ENCODE measurements around the gene ATAT1.

The ATAT1 gene

DNA sequence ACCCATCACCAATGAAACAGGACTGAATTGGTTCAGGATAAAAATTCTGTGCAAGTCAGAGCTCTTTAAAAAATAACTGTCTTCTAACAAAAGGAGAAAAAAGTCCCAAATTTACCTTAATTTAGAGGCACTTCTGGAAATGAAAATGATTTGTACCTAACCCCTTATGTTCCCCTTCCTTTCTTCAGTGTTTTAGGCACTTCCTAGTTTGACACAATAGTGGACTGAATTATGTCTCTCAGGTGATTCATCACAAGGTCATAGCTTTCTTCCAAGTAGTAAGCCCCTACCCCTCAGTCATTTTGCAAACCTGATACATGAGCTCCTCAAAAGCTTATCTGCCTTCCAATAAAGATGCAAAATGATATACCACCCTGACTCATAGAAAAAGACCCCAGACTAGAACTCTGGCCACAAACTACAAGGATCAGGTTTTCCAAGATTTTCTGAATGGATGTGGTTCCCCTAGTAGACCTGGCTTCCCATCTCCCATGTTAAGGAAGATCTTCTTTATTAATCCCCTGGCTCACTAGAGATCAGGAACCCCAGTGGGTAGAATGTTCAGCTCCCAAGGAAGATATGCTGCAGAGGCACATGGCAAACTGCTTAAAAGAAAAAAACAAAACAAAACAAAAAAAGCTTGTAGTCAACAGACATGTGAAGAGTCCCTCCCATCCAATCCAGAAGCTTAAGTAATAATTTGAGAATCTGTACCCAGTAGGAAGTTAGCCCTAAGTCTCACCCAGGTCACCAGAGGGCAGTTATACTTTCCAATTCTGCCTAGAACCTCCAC is 13.2 kb upstream of the ATAT1 start:
- no peak for DNase-seq

DNA sequence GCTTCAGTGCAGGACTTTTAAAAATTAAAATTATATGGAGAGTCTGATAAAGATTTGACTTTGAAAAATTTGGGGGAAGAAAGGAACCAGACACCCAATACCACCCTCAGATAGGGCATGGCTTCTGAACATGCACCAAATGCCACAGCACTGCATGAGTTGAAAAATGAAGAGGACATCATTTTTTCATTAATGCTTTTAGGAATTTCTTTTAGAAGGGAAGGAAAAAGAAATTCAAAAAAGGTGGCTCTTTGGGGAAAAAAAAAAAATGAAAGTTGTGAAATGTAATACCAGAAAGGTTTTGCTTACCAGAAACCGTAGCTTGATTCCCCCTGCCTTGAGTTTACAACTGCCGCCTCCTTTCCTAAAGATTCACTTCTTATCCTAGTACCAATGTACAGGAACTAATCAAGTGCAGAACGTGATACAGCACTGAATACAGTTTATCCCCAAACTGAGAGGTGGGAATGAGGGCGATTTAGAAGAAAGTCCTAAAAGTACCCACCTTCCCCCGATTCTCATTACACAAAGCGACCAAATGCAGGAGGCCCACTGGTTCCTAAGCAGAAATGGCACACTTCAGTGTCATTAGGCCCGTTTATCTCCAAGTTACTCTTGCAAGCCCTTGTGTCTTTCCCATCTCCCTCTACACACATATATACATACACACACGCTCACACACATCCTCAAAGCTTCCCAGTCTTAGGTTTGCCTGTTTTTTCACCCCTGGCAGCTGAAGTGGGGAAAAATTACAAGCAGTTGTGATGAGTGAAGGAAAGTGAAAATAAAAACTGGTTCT is 12.4 kb upstream of the ATAT1 start:
- no peak for DNase-seq

DNA sequence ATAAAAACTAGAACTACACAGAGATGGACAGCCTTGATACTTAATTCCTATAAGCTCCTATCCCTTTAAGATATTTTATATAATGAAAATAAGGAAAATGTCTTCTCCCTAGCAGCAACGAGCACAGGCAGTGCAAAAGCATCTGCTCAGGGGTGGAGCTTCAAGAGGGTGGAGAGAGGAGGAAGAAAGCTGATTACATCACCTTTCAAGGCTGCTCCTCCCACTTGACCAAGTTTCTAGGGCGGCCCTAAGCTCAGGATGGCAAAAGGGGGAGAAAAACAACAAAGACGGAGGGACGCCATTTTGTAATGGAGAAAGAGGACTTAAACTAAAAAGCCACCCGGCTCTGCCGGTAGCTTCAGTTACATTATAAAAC is 11.8 kb upstream of the ATAT1 start:
- DNase-seq: peak; percentile 85

DNA sequence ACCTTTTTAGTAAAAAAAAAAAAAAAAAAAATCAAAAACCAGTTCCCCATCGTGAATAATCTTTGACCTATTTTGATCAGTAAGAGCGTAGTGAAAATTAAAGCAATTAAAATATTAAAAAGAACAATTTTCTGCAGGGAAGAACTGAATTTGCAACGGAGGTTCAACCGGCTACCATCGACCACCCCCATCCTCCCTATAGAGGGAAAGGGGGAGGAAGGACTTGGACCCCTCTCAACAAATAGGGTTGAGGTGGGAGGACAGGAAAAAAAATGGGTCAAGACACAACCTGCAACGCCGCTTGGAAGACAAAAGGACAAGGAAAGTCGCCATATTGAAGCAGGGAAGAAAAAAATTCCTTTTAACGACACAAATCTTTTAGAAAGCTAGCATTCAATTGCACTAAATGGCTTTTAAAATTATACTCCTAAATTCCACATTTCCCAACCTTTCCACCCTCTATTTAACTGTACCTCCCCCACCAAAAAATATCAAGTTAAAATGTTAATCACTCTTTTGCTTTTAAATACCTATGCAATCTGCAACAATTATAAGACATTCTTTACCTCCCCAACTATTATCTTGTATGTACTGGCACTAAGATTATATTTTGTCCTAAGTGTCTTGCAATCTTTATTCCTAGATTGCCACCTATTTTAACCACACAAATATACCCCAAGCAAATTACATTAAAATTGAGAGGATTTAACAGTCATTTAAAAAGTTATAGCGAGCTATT is 11.3 kb upstream of the ATAT1 start:
- DNase-seq: peak; percentile 29

DNA sequence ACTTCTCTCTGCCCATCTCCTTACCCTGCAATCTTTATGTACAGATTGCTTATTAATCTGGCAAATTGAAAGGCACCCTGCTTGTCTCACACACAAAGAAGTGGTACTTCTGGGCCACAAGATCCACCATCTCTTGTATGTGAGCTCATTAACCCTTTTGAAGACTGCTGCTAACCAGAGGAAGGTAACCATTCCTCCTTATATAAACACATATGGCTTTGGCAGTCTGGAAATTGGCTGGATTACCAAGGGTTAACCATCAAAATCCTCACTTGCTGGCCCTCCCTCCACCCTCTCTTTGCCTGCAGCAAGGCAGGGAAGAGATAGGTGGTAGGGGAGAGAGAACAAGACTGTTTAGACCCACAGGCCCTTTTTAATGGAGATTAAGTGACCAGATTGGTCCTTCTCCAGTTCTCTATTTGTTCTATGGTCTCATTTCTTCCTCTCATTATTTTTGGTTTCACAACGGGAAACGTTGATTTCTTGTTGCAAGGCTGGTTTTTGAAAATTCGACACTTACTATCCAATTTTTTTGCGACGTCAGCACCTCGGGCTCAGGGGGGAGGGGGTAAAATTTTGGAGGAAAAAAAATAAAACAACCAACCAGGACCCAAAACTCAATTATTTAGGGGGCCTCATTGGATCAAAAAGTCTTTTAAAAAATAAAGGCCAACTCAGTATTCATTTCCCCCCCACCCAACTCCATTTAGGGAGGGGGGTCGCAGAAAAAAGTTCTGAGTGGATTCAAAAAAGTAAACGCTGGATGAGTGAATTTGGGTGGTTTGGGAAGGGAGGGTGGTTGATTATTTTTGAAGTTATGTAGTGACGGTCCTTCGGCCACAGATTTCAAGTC is 10.5 kb upstream of the ATAT1 start:
- peak; percentile 39 for DNase-seq

DNA sequence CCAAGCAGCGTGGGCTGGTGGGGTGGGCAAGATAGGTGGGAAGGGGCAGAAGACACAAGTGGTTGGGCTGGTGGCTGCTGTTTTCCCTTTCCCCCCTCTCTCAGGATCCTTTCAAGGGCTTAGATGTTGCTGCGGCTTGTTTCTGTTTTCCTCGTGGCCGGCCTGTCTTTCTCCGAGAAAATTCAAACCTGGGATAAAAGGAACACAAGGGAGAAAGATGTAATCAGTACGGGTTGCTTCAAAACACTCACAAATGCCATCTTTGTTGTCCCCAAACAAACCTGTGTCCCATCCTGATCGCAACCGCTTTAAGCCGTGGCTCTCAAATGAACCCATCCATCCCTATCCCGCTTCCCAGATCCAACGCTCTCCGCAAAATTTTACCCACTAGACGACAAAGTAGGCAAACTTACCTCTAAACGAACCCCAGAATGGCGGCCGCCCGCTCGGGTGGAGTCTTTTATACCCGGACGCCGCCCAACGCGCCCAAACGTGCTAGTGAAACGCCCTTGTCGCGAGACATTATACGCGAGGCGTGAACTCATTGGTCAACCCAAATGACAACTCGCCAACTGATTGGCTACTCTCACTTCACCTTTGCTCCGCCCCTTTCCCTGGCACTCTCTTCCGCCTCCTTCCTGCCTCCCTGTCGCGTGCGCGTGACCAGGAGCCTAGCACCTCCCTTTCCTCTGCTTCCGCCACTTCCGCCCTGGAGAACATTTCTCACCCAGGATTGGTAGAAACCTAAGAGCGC is 9.7 kb upstream of the ATAT1 start, which contains the start of gene PPP1R10:
TSS of gene PPP1R10 (minus strand) at position 433 of the 754 bp plus-strand sequence. CDS start 7,299 bp downstream, outside the sequence.
- DNase-seq: peak; percentile 98

DNA sequence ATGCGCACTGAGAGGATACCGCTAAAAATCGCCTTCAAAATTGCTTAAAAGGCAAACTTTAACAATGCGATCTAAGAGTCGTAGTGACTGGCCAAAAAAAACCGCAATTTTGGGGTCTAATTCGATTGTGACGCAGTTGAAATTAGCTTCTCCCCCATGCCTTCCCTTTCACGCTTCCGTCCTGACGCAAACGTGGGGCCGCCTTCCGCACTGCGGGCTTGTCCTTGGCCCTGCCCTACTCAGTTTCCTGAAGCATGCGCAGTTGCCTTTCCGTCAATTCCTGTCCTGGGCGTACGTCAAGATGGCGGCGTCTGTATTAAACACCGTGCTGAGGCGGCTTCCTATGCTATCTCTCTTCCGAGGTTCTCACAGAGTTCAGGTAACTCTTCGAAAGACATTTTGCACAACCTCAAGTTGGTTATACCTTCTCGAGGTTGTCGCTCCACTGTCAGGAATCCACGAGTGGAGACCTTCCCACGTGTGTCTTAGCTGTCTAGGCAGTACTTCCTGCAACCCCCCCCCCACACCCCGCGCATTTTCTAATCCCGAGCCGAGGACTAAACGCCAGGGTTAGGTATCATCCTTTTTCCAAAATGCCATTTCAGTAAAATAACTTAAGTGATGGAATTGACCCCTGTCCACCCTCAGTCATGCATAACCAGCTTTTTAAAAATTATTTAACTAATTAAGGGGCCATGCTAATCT is 9.0 kb upstream of the ATAT1 start, which contains the start of gene MRPS18B:
TSS of gene MRPS18B (plus strand) at position 276 of the 705 bp plus-strand sequence. CDS start at position 302, 26 bp downstream.
- DNase-seq: peak; percentile 99

DNA sequence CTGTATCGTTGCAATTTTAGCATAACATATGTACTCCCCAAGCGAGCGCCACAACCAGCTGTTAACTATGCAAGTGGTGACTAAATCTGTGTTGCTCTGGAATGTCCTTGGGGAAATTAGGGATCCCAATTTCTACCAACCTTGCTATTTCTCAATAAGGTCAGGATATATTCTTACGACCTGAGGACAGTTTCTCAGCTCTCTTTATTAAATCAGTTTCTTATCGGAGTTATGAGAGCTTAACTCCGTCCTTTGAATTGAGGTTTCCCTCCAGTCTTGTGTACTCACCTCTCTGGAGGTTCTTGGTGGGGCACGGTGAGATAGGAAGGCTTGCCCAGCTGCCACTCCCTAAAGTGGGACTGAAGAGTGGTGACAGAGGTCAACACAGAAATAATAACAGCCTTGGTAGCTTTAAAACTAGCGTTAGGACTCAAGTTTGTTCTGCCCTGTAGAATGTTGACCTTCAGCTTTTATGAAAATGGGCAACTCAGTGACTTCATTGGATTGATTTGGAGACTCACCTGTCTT is 8.3 kb upstream of the ATAT1 start:
- no peak for DNase-seq

DNA sequence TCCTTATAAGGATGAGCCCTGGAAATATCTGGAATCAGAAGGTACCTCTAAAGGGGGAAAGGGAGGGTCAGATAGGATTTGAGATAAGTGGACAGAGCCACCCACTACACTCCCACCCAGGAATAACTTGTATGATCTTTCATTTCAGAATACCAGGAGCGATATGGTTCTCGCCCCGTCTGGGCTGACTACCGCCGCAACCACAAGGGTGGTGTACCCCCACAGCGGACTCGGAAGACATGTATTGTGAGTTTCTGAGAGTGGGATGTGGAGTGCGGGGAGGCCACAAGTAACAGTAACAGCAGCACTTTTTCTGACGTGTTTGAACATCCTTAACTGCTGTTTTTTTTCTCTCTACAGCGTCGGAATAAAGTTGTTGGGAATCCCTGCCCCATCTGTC is 7.1 kb upstream of the ATAT1 start:
- DNase-seq: no peak

DNA sequence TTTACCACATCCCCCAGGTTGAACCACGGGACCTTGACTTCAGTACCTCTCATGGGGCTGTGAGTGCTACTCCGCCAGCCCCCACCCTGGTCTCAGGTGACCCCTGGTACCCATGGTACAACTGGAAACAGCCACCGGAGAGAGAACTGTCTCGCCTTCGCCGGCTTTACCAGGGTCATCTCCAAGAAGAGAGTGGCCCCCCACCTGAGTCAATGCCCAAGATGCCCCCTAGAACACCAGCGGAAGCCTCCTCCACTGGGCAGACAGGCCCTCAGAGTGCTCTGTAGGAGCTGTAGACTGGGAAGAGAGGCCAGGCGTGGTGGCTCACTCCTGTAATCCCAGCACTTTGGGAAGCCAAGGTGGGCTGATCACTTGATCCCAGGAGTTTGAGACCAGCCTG is 1.2 kb upstream of the ATAT1 start:
- DNase-seq: no peak

DNA sequence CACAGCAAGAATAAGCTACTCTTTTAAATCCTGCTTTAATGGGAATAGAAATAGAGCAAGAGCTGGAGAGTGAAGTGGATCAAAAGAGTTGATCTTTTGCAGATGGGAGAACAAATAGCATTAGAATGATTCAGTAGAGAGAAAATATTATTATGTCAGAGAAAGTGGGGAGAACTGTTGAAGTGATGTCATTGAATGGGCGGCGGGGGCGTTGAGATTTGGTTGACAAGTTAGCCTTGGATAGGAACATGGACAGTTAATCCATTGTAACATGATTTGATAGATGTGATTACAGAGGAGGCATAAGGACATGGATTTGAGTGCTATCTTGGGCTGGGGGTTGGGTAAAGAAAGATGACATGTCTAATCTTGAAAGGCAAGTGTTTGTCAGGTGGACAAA is 9.2 kb downstream of the ATAT1 start:
- no peak for DNase-seq

DNA sequence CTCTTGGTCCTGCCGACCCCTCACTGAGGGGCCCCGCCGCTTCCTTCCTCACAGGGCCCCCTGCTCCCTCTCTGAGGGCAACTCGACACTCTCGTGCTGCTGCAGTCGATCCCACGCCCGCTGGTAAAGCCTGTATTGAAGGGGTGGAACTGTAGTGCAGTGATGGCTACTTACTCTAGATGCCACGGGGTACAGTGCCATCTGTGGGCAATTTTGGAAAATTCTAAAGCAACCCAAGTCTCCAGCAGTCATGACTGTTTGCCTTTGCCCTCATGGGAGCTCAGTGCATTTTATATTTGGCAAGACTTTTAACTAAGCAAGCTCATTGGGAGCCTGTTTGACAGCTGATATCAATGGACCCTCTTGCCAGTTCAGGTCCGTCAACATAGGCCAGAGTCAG is 13.8 kb downstream of the ATAT1 start:
- DNase-seq: no peak

DNA sequence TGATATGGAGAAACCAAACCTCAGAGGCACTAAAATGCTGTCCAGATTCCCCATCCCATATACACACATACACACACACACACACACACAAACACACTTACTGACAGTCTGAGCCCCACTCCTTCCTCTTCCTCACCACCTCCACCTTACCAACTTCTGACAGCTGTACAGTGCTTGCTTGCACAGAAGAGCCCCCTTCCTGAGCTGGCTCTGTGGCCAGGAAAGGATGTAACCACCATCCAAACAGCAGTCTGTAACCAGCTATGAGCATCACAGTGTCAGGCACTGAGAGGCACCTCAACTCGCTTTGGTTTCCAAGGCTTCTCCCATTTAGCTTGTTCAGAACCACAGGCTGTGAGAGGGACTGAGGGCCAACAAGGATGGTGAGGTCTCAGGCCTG is 14.4 kb downstream of the ATAT1 start:
- no peak for DNase-seq

DNA sequence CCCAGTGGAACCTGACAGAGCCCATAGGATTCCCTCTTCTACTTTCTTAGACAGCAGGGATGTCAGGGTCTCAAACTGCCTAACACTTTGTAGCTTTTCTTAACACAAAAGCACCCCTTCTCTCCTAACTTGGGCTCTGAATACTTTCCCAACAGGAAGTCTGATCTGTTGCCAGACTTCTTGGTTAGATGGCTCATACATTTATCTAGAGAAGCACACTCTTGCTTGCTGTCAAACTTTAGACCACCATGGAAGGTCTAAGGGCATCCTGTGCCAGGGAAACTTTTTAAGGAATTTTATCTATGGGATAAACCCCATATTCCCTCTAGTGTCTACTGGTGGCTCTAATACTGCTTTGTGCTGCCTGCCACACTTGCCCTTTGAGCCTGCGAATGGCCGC is 17.0 kb downstream of the ATAT1 start:
- DNase-seq: no peak

DNA sequence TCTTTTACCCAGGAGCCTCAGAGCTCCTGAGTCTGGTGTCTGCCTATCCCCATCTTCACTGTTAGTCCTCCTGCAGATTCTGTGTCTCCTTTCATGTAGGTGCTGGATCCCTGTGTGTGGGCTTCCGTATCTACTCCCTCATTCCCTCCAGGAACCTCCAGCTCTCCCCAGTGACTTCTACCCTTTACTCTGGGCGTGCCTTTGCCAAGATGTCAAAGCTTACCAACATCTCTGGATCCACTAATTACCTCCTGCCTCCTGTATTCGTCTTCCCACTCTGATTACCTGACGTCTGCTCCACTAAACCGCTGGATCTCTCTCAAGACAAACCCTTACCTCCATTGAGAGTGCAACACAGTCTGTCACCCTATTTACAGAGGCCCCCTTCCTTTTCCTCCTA is 18.1 kb downstream of the ATAT1 start:
- no peak for DNase-seq

DNA sequence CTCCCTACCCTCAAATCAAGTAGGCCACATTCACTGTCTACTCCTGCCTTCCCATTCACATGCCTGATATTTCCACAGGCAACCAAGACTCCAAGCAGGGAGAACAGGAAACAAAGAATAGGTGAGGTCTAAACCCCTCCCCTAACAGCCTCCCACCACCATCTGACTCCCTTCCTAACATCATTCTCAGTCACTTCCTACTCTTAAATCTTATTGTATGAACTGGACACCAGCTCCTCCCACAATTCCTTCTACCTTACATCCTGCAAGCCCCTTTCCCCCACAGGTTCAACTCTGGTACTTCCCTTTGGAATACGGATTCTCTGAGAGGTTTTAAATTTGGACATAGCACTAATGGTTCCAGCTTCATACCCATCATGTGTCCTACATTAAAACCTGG is 19.3 kb downstream of the ATAT1 start:
- DNase-seq: no peak

DNA sequence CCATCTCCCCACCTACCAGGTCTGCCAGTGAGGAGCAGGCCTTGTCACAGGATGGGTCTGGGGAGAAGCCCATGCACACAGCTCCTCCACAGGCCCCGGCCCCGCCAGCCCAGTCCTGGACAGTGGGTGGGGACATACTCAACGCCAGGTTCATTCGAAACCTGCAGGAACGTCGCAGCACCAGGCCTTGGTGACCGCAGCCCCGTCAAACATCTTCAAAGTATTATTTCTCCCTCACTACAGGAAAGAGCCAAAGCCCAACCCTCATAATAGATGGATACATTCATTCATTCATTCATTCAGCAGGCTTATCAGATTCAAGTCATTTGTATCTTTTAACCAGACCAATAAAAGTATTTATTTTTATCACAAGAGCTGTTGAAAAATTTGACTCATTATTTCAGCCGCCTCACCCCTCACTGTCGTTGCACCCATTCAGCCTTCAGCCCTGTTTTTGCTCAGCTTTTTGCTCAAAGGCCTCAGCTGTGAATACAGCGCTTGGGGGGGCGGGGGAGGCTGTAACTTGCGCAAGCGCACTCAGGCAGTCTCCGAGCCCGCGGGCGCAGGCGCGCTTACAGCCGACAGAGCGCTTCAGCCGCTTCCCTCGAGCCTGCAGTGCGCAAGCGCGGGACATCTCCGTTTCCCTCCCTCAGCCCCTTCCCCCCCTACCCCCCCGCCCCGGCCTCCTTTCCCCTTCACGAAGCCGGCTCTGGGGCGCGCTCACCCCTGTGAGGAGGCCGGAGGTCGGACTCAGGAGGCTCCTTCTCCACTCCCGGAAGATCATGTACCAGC is 20.0 kb downstream of the ATAT1 start, which contains the start of gene C6orf136:
TSS of gene C6orf136 (plus strand) at position 684 of the 792 bp plus-strand sequence. CDS start at position 783, 99 bp downstream.
- DNase-seq: peak; percentile 91

DNA sequence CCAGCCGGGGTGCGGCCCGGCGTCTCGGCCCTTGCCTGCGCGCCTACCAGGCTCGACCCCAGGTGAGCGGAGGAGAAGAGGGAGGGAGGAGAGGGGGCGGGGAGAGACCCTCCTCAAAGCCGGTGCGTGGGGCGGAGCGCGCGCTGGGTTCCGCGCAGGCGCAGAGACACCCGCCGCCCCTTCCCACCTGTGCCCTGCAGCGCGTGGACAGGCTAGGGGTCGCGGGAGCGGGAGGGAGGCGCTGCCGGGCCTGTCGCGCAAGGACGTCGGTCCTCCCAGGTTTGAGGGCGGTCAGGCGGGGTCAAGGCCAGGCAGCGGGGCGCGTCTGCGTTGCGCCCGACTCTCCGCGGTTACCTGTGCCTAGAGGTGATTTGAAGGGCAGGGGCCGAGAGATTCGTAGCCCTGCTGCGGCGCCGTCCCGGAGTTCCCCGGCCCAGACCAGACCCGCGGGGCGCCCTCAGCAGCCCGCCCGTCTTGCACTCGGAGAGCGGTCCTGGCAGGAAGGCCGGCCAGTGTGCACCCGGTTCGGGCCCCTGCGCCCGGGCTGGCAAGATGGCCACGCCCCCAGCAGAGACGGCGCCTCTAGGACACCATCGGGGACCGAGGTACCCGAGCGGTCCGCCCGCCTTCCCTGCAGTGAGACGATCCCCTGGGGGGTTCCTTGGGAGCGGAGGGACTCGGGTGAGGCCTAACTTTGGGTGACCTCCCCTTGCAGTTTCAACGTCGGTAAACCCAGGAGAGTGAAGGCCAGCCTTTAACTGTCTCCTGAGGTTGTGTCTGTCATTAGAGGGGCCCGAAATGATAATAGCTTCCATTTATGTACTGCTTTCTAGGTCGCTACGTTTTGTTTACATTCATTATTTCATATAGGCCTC is 20.8 kb downstream of the ATAT1 start:
- peak; percentile 65 for DNase-seq

DNA sequence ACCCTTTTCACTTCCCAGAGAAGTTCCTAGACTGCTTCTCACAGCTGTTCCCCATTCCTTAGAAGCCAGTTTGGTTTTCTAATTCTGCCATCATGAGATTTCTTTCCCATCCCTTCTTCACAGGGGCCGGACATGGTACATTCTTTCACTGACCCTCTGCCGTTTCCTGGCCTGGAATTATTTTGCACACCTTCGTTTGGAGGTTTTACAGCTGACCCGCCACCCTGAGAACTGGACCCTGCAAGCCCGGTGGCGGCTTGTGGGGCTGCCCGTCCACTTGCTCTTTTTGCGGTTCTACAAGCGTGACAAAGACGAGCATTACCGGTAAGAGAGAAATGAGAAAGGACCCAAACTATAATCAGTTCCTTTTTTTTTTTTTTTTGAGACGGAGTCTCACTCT is 24.5 kb downstream of the ATAT1 start:
- no peak for DNase-seq

Data from activated gamma-delta T cell treated with Interleukin-2 at 50 U/mL for 16 hours (primary cell).